M059J (cell line): ENCODE data around the gene PCGF1. TPM values are rescaled to one million over a fixed set of nuclear protein-coding genes. Genes with fewer than 3 reads are reported as not detected.
A peak's percentile ranks its signal among the peaks of the same experiment; 100 is the strongest.
"Not testable (repeated sequence)": the region's sequence is repeated elsewhere in the genome, so short reads cannot be mapped to it uniquely, and the experiment has no call there.

Experiments
- DNase-seq: peaks from one replicate; pipeline ENCODE4 v3.0.0-alpha.2; 2012; ENCODE audit warnings: low read depth
- total RNA-seq: library from RNA; depleted of rRNA; stranded (reverse); fragments of >200 nt; shearing (Covaris generic); gene quantifications from 2 replicates; pipeline ENCODE4 v1.2.3, GENCODE V29; 2014

The PCGF1 gene
- total RNA-seq, 1 experiment from 2014 or later = 28.9 TPM

- no peak for DNase-seq
Observed at GRCh38 chr2:74499267-74499939, 8.1 kb downstream of the PCGF1 start, which contains the start of gene LBX2. Gene LBX2 (minus strand): TSS chr2:74499603. CDS start chr2:74499537, 66 bp downstream.

GRCh38 chr2:74498500-74499266, 8.8 kb downstream of the PCGF1 start:
- peak; percentile 65 for DNase-seq

- DNase-seq = peak; percentile 24
Observed at GRCh38 chr2:74497777-74498499, 9.6 kb downstream of the PCGF1 start.

- DNase-seq = no peak
Observed at GRCh38 chr2:74496997-74497776, 10.3 kb downstream of the PCGF1 start.

GRCh38 chr2:74495440-74495839, 12.1 kb downstream of the PCGF1 start:
- DNase-seq = no peak

- peak; percentile 46 for DNase-seq
Observed at GRCh38 chr2:74493546-74493945, 13.9 kb downstream of the PCGF1 start.

- DNase-seq = no peak
Observed at GRCh38 chr2:74491648-74492544, 15.6 kb downstream of the PCGF1 start.

- DNase-seq = no peak
Observed at GRCh38 chr2:74489906-74490305, 17.6 kb downstream of the PCGF1 start.

- no peak for DNase-seq
Observed at GRCh38 chr2:74488643-74489481, 18.6 kb downstream of the PCGF1 start.

- DNase-seq = no peak
Observed at GRCh38 chr2:74486141-74486540, 21.4 kb downstream of the PCGF1 start.

GRCh38 chr2:74483675-74484164, 23.8 kb downstream of the PCGF1 start:
- DNase-seq = not testable (repeated sequence)

GRCh38 chr2:74482801-74483674, 24.5 kb downstream of the PCGF1 start, which contains the start of the genes CCDC142 and TTC31:
Gene CCDC142 (minus strand): TSS chr2:74482998. CDS start chr2:74482837, 161 bp downstream.
Gene TTC31 (plus strand): TSS chr2:74483081. CDS start chr2:74483096, 15 bp downstream.
- peak; percentile 94 for DNase-seq

GRCh38 chr2:74481961-74482800, 25.3 kb downstream of the PCGF1 start:
- DNase-seq = no peak

GRCh38 chr2:74481431-74481830, 26.1 kb downstream of the PCGF1 start:
- no peak for DNase-seq

- no peak for DNase-seq
Observed at GRCh38 chr2:74474899-74475298, 32.6 kb downstream of the PCGF1 start.

- DNase-seq = no peak
Observed at GRCh38 chr2:74474481-74474880, 33.0 kb downstream of the PCGF1 start.

GRCh38 chr2:74472945-74473258, 34.6 kb downstream of the PCGF1 start:
- DNase-seq = no peak
